ENCODE data around the gene ZFAND6. TPM values are rescaled to one million over a fixed set of nuclear protein-coding genes. Genes with fewer than 3 reads are reported as not detected.

The ZFAND6 gene
- total and polyA plus RNA-seq, 9 donors, result 57.3 to 105 (median 65.4) TPM

DNA sequence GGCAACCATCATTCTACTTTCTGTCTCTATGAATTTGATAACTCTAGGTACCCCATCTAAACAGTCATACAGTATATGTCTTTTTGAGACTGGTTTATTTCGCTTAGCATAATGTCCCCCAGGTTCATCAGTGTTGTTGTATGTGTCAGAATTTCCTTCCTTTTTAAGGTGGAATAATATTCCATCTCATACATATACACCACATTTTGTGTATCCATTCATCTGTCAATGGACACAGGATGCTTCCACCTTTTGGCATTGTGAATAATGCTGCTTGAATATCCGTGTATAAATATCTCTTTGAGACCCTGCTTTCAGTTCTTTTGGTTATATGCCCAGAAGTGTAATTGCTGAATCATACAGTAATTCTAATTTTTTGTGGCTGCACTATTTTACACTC lies 10.4 kb upstream of the ZFAND6 start:
- 38 to 39% (median 38%) methylated on average over 2 of the region's 2 CpGs for WGBS, 3 donors
- H3K4me3 ChIP-seq, result no peak overlapping the region
- no peaks in the 10 kb centered on the region for H3K4me1 ChIP-seq (ENCODE audit: insufficient read depth)
- no peaks in the 10 kb centered on the region for H3K27me3 ChIP-seq
- DNase-seq, result no peak
- no peaks in the 10 kb centered on the region for H3K36me3 ChIP-seq
- intact Hi-C loops (cut with DNase I), result no loop called here
- no peaks in the 10 kb centered on the region for H3K9me3 ChIP-seq
- no peak for TF ChIP-seq POLR2A (IDR thresholded peaks at IDR 0.05)
- TF ChIP-seq, protein P1, sequence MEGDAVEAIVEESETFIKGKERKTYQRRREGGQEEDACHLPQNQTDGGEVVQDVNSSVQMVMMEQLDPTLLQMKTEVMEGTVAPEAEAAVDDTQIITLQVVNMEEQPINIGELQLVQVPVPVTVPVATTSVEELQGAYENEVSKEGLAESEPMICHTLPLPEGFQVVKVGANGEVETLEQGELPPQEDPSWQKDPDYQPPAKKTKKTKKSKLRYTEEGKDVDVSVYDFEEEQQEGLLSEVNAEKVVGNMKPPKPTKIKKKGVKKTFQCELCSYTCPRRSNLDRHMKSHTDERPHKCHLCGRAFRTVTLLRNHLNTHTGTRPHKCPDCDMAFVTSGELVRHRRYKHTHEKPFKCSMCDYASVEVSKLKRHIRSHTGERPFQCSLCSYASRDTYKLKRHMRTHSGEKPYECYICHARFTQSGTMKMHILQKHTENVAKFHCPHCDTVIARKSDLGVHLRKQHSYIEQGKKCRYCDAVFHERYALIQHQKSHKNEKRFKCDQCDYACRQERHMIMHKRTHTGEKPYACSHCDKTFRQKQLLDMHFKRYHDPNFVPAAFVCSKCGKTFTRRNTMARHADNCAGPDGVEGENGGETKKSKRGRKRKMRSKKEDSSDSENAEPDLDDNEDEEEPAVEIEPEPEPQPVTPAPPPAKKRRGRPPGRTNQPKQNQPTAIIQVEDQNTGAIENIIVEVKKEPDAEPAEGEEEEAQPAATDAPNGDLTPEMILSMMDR (IDR thresholded peaks at IDR 0.05), result no peak
- TF ChIP-seq EP300 (IDR thresholded peaks at IDR 0.05), result no peak
- H3K27ac ChIP-seq, result no peak overlapping the region

DNA sequence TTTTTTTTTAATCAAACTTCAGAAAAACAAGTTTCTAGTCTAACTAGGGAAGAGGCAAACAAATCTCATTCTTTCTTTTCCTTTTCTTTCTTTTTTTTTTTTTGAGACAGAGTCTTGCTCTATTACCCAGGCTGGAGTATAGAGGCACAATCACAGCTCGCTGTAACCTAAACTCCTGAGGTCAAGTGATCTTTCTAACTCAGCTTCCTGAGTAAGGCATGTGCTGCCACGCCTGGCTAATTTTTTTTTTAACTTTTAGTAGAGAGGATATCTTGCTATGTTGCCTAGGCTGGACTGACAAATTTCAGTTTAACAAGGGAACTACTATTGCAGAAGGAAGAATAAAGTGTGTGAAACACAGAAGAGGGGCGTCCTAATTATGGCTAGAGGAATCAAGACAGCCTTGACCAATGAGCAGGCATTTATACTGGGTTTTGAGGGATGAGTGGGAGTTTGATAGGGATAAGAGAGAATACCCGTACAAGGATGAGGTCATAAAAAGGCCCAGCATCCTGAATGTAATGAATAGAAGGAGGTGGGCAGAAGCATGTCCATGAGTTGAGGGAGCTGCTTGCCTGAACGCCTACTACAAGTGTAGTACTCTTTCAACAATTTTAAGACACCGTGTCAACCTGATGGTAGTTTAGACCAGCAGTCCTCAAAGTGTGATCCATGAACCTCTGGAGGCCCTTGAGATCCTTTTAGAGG lies 6.7 kb upstream of the ZFAND6 start:
- no peaks in the 10 kb centered on the region for H3K36me3 ChIP-seq
- no peak for DNase-seq
- whole genome bisulfite sequencing, 3 donors, result 79 to 82% (median 79%) methylated on average over 6 of the region's 6 CpGs
- no peaks in the 10 kb centered on the region for H3K4me1 ChIP-seq (ENCODE audit: insufficient read depth)
- H3K4me3 ChIP-seq, result no peak overlapping the region
- H3K27ac ChIP-seq, result no peak overlapping the region
- no peaks in the 10 kb centered on the region for H3K9me3 ChIP-seq
- intact Hi-C loops (cut with DNase I), result no loop called here
- TF ChIP-seq POLR2A (IDR thresholded peaks at IDR 0.05) (no peak), EP300 (IDR thresholded peaks at IDR 0.05) (no peak)
- TF ChIP-seq, protein P1 (IDR thresholded peaks at IDR 0.05), result no peak
- no peaks in the 10 kb centered on the region for H3K27me3 ChIP-seq

DNA sequence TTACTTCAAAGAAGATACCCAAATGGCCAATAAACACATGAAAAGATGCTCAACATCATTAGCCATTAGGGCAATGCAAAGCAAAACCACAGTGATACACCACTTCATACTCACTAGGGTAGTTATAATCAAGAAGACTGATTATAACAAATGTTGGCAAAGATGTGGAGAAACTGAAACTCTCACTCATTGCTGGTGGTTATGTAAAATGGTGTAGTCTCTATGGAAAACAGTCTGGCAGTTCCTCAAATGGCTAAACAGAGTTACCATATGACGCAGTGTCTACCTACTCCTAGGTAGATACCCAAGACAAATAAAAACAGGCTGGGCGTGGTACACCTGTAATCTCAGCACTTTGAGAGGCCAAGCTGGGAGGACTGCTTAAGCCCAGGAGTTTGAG lies 3.5 kb upstream of the ZFAND6 start:
- peaks cover 2% of the 10 kb centered on the region for H3K4me1 ChIP-seq (ENCODE audit: insufficient read depth)
- no peaks in the 10 kb centered on the region for H3K36me3 ChIP-seq
- intact Hi-C loops (cut with DNase I), result loop anchor here in 1 of 4 donors (5.0 kb wide), 1 partner anchor 96 kb away; the partner anchor contains the start of gene FAH
- WGBS, 3 donors, result 84 to 89% (median 86%) methylated on average over 2 of the region's 2 CpGs
- H3K27me3 ChIP-seq, result no peaks in the 10 kb centered on the region
- no peaks in the 10 kb centered on the region for H3K9me3 ChIP-seq
- DNase-seq, result no peak
- no peak overlapping the region for H3K27ac ChIP-seq
- no peak overlapping the region for H3K4me3 ChIP-seq
- TF ChIP-seq, protein P1 (IDR thresholded peaks at IDR 0.05), result no peak
- TF ChIP-seq POLR2A (IDR thresholded peaks at IDR 0.05), result no peak
- no peak for TF ChIP-seq EP300 (IDR thresholded peaks at IDR 0.05)

DNA sequence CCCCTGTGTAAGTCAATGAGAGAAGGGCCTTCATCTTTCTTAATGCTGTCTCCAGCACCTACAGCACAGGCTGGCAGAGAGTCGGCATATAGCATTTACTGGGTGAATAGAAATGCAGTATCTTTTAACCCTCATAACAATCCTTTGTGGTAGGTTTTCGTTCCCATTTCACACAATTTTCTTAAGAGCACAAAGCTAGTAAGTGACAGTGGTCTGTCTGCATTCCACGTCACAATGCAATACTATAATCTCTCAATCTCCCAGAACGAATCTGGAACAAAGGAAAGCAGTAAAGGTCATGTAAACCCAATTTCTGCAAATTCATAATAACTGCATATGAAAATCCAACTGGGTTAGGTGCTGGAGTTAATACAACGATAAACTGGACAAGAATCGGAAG lies 1.4 kb upstream of the ZFAND6 start:
- no peaks in the 10 kb centered on the region for H3K9me3 ChIP-seq
- H3K4me1 ChIP-seq (ENCODE audit: insufficient read depth), result peaks cover 2% of the 10 kb centered on the region
- H3K27me3 ChIP-seq, result no peaks in the 10 kb centered on the region
- DNase-seq, result no peak
- no peak overlapping the region for H3K4me3 ChIP-seq
- H3K36me3 ChIP-seq, result no peaks in the 10 kb centered on the region
- no peak overlapping the region for H3K27ac ChIP-seq
- intact Hi-C loops (cut with DNase I), result loop anchor here in 1 of 4 donors (5.0 kb wide), 1 partner anchor 94 kb away; the partner anchor contains the start of gene FAH
- WGBS, 3 donors, result 51 to 60% (median 53%) methylated on average over 6 of the region's 6 CpGs
- TF ChIP-seq, protein P1 (IDR thresholded peaks at IDR 0.05), result no peak
- no peak for TF ChIP-seq POLR2A (IDR thresholded peaks at IDR 0.05)
- TF ChIP-seq EP300 (IDR thresholded peaks at IDR 0.05), result no peak

Measured in ovary (tissue), 9 donors.